Testis (tissue), 2 donors: ENCODE measurements around the gene SIK3.

Source experiments
- CTCF ChIP-seq, 3 experiments: fragments of 450-650 bp in 2 of 3; fragments of 200-600 bp in 1 of 3; sonication (generic) in 1 of 3; IDR thresholded peaks; one replicate each; pipeline ENCODE4 v1.5.1; 2016 to 2019; ENCODE audit warnings: antibody characterized with exemption in 3 of 3, mild to moderate bottlenecking in 2 of 3, moderate library complexity in 1 of 3
- POLR2A ChIP-seq: fragments of 450-650 bp; IDR thresholded peaks from one replicate; pipeline ENCODE4 v1.6.1; 2017; ENCODE audit warnings: antibody characterized with exemption, mild to moderate bottlenecking, moderate library complexity

GRCh38 chr11:116840224-116840745 is 257.9 kb downstream of the SIK3 start:
- TF ChIP-seq CTCF (IDR thresholded peaks at IDR 0.05), result no peak
- no peak for TF ChIP-seq POLR2A
